ENCODE results near the gene AJUBA.
"Not testable (repeated sequence)": the region's sequence is repeated elsewhere in the genome, so short reads cannot be mapped to it uniquely, and the experiment has no call there.

DNA sequence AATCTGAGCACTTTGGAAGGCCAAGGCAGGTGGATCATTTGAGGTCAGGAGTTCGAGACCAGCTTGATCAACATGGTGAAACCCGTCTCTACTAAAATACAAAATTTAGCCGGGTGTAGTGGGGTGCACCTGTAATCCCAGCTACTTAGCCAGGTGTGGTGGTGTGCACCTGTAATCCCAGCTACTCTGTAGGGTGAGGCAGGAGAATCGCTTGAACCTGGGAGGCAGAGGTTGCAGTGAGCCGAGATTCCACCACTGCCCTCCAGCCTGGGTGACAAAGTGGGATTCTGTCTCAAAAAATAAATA is 31.4 kb upstream of the AJUBA start:
- TF ChIP-seq, protein P1, sequence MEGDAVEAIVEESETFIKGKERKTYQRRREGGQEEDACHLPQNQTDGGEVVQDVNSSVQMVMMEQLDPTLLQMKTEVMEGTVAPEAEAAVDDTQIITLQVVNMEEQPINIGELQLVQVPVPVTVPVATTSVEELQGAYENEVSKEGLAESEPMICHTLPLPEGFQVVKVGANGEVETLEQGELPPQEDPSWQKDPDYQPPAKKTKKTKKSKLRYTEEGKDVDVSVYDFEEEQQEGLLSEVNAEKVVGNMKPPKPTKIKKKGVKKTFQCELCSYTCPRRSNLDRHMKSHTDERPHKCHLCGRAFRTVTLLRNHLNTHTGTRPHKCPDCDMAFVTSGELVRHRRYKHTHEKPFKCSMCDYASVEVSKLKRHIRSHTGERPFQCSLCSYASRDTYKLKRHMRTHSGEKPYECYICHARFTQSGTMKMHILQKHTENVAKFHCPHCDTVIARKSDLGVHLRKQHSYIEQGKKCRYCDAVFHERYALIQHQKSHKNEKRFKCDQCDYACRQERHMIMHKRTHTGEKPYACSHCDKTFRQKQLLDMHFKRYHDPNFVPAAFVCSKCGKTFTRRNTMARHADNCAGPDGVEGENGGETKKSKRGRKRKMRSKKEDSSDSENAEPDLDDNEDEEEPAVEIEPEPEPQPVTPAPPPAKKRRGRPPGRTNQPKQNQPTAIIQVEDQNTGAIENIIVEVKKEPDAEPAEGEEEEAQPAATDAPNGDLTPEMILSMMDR (conservative IDR thresholded peaks at IDR 0.05; ENCODE audit: low read length), result not testable (repeated sequence)
- not testable (repeated sequence) for TF ChIP-seq EZH2phosphoT487 (IDR thresholded peaks at IDR 0.05; ENCODE audit: borderline replicate concordance)
